ENCODE data around the gene SGMS2. TPM values are rescaled to one million over a fixed set of nuclear protein-coding genes. Genes with fewer than 3 reads are reported as not detected.

Gene SGMS2
- total RNA-seq, 3 donors from 2014 or later, result 47.2 to 76.7 (median 56.3) TPM

- H3K36me3 ChIP-seq, result no peaks in the 10 kb centered on the region
- intact Hi-C loops (cut with DNase I; ENCODE audit: low total_unique reads), result no loop called here
- no peaks in the 10 kb centered on the region for H3K4me1 ChIP-seq
- TF ChIP-seq POLR2AphosphoS5 (IDR thresholded peaks at IDR 0.05), result no peak
- TF ChIP-seq CTCF (IDR thresholded peaks at IDR 0.05), result no peak
- no peak for TF ChIP-seq POLR2A (IDR thresholded peaks at IDR 0.05)
- H3K27ac ChIP-seq, result no peak overlapping the region
- no peaks in the 10 kb centered on the region for H3K27me3 ChIP-seq
- no peak overlapping the region for H3K4me3 ChIP-seq
- DNase-seq (ENCODE audit: low spot score in 2 of 2), result no peak
- H3K9me3 ChIP-seq, result no peaks in the 10 kb centered on the region
Measured at GRCh38 chr4:107828315-107829090, 3.8 kb downstream of the SGMS2 start.

GRCh38 chr4:107831140-107831539 lies 6.4 kb downstream of the SGMS2 start:
- H3K9me3 ChIP-seq, result no peaks in the 10 kb centered on the region
- H3K4me3 ChIP-seq, result no peak overlapping the region
- no peaks in the 10 kb centered on the region for H3K36me3 ChIP-seq
- TF ChIP-seq CTCF (IDR thresholded peaks at IDR 0.05), result no peak
- no peak for TF ChIP-seq POLR2AphosphoS5 (IDR thresholded peaks at IDR 0.05)
- TF ChIP-seq POLR2A (IDR thresholded peaks at IDR 0.05), result no peak
- no peaks in the 10 kb centered on the region for H3K4me1 ChIP-seq
- DNase-seq (ENCODE audit: low spot score in 2 of 2), result no peak
- H3K27me3 ChIP-seq, result no peaks in the 10 kb centered on the region
- no peak overlapping the region for H3K27ac ChIP-seq
- intact Hi-C loops (cut with DNase I; ENCODE audit: low total_unique reads), result no loop called here

- no peak overlapping the region for H3K27ac ChIP-seq
- H3K9me3 ChIP-seq, result no peaks in the 10 kb centered on the region
- no peaks in the 10 kb centered on the region for H3K27me3 ChIP-seq
- intact Hi-C loops (cut with DNase I; ENCODE audit: low total_unique reads), result no loop called here
- no peak for DNase-seq (ENCODE audit: low spot score in 2 of 2)
- H3K36me3 ChIP-seq, result no peaks in the 10 kb centered on the region
- H3K4me1 ChIP-seq, result no peaks in the 10 kb centered on the region
- TF ChIP-seq CTCF (IDR thresholded peaks at IDR 0.05), result no peak
- no peak for TF ChIP-seq POLR2A (IDR thresholded peaks at IDR 0.05)
- TF ChIP-seq POLR2AphosphoS5 (IDR thresholded peaks at IDR 0.05), result no peak
- H3K4me3 ChIP-seq, result no peak overlapping the region
Measured at GRCh38 chr4:107832275-107832807, 7.6 kb downstream of the SGMS2 start.

GRCh38 chr4:107834241-107834794 lies 9.6 kb downstream of the SGMS2 start:
- TF ChIP-seq POLR2AphosphoS5 (IDR thresholded peaks at IDR 0.05) (no peak), POLR2A (IDR thresholded peaks at IDR 0.05) (no peak), CTCF (IDR thresholded peaks at IDR 0.05) (no peak)
- Histone ChIP-seq H3K36me3 (no peaks in the 10 kb centered on the region), H3K27ac (no peak overlapping the region), H3K9me3 (no peaks in the 10 kb centered on the region), H3K27me3 (no peaks in the 10 kb centered on the region), H3K4me1 (no peaks in the 10 kb centered on the region), H3K4me3 (no peak overlapping the region)
- intact Hi-C loops (cut with DNase I; ENCODE audit: low total_unique reads), result no loop called here
- DNase-seq (ENCODE audit: low spot score in 2 of 2), result no peak

GRCh38 chr4:107835406-107835805 lies 10.7 kb downstream of the SGMS2 start:
- no peak for DNase-seq (ENCODE audit: low spot score in 2 of 2)
- Histone ChIP-seq H3K4me1 (no peaks in the 10 kb centered on the region), H3K27me3 (no peaks in the 10 kb centered on the region), H3K4me3 (no peak overlapping the region), H3K27ac (no peak overlapping the region), H3K9me3 (no peaks in the 10 kb centered on the region), H3K36me3 (no peaks in the 10 kb centered on the region)
- intact Hi-C loops (cut with DNase I; ENCODE audit: low total_unique reads), result no loop called here
- TF ChIP-seq POLR2A (IDR thresholded peaks at IDR 0.05) (no peak), POLR2AphosphoS5 (IDR thresholded peaks at IDR 0.05) (no peak), CTCF (IDR thresholded peaks at IDR 0.05) (no peak)

Data from breast epithelium (tissue), 4 donors.